D721Med (cell line): ENCODE data around the gene KIF20A.

ENCODE experiments used
- DNase-seq: peaks from one replicate; pipeline ENCODE4 v3.0.0; 2011; ENCODE audit warnings: low spot score; ENCODE audit not compliant: insufficient read length
- FAIRE-seq: peaks from 2 replicates; lab custom pipeline; 2011; peaks lifted over from hg19 to GRCh38; lab: Jason Lieb, UNC
- CTCF ChIP-seq: IDR thresholded peaks from 2 replicates; pipeline ENCODE4 v1.5.1; 2012; ENCODE audit warnings: mild to moderate bottlenecking, control low read depth; ENCODE audit not compliant: insufficient read depth; ENCODE audit errors: missing control alignments

The KIF20A gene

GRCh38 chr5:138213161-138214029 is 34.5 kb downstream of the KIF20A start, which contains the start of gene CDC23:
TSS of gene CDC23 (minus strand) at chr5:138213323. CDS start at chr5:138213312, 11 bp downstream.
- TF ChIP-seq CTCF = no peak
- FAIRE-seq = peak; percentile 32
- peak; percentile 74 for DNase-seq

- no peak for DNase-seq
- no peak for FAIRE-seq
- no peak for TF ChIP-seq CTCF
Measured at GRCh38 chr5:138216799-138217198, 37.9 kb downstream of the KIF20A start.

- DNase-seq (no peak), FAIRE-seq (no peak)
- no peak for TF ChIP-seq CTCF
Measured at GRCh38 chr5:138223532-138223931, 44.6 kb downstream of the KIF20A start.

- no peak for TF ChIP-seq CTCF
- no peak for DNase-seq
- FAIRE-seq = no peak
Measured at GRCh38 chr5:138224712-138225111, 45.8 kb downstream of the KIF20A start.

GRCh38 chr5:138226910-138227309 is 48.0 kb downstream of the KIF20A start:
- no peak for TF ChIP-seq CTCF
- DNase-seq (no peak), FAIRE-seq (no peak)

- DNase-seq = no peak
- TF ChIP-seq CTCF = no peak
- no peak for FAIRE-seq
Measured at GRCh38 chr5:138229387-138229786, 50.5 kb downstream of the KIF20A start.

- FAIRE-seq (no peak), DNase-seq (no peak)
- no peak for TF ChIP-seq CTCF
Measured at GRCh38 chr5:138230261-138230660, 51.3 kb downstream of the KIF20A start.
